ENCODE measurements around the gene CAPN15.

- no peak for TF ChIP-seq CTCF (IDR thresholded peaks at IDR 0.05)
- TF ChIP-seq POLR2A (IDR thresholded peaks at IDR 0.05) = no peak
Measured at GRCh38 chr16:505479-506245, 21.9 kb upstream of the CAPN15 start.

Measured in gastroesophageal sphincter (tissue), 3 donors.